GM19025 (cell line): ENCODE measurements around the gene SLC24A3.

Source experiments
- ATAC-seq: cut with Tn5 transposase; IDR thresholded peaks from one replicate; pipeline ENCODE4 v1.9.1; 2021; ENCODE audit warnings: mild to moderate bottlenecking, low read depth, moderate library complexity; ENCODE audit not compliant: unreplicated experiment

SLC24A3 gene

GRCh38 chr20:19269737-19270340 lies 57.4 kb downstream of the SLC24A3 start:
- no peak for ATAC-seq

GRCh38 chr20:19271879-19272651 lies 59.6 kb downstream of the SLC24A3 start:
- ATAC-seq, result no peak

GRCh38 chr20:19272976-19273654 lies 60.7 kb downstream of the SLC24A3 start:
- ATAC-seq, result no peak

- ATAC-seq, result no peak
Observed at GRCh38 chr20:19274001-19274400, 61.6 kb downstream of the SLC24A3 start.

- ATAC-seq, result no peak
Observed at GRCh38 chr20:19274412-19275015, 62.1 kb downstream of the SLC24A3 start.

- ATAC-seq, result no peak
Observed at GRCh38 chr20:19275038-19275629, 62.7 kb downstream of the SLC24A3 start.

- no peak for ATAC-seq
Observed at GRCh38 chr20:19275630-19276071, 63.2 kb downstream of the SLC24A3 start.

- ATAC-seq, result no peak
Observed at GRCh38 chr20:19277381-19277780, 64.9 kb downstream of the SLC24A3 start.

GRCh38 chr20:19283490-19284025 lies 71.1 kb downstream of the SLC24A3 start:
- ATAC-seq, result no peak

- ATAC-seq, result no peak
Observed at GRCh38 chr20:19284400-19285178, 72.1 kb downstream of the SLC24A3 start.

GRCh38 chr20:19285436-19285835 lies 73.0 kb downstream of the SLC24A3 start:
- ATAC-seq, result no peak

GRCh38 chr20:19288061-19288460 lies 75.6 kb downstream of the SLC24A3 start:
- ATAC-seq, result no peak

- no peak for ATAC-seq
Observed at GRCh38 chr20:19288636-19289035, 76.2 kb downstream of the SLC24A3 start.

GRCh38 chr20:19289451-19289850 lies 77.0 kb downstream of the SLC24A3 start:
- no peak for ATAC-seq

- ATAC-seq, result no peak
Observed at GRCh38 chr20:19291024-19291817, 78.8 kb downstream of the SLC24A3 start.

GRCh38 chr20:19291818-19292132 lies 79.3 kb downstream of the SLC24A3 start:
- no peak for ATAC-seq

GRCh38 chr20:19292254-19292653 lies 79.8 kb downstream of the SLC24A3 start:
- ATAC-seq, result no peak

GRCh38 chr20:19295076-19295475 lies 82.6 kb downstream of the SLC24A3 start:
- ATAC-seq, result no peak

GRCh38 chr20:19298652-19299051 lies 86.2 kb downstream of the SLC24A3 start:
- no peak for ATAC-seq
